Thoracic aorta (tissue), 2 donors: ENCODE results near the gene ADO. TPM values are rescaled to one million over a fixed set of nuclear protein-coding genes. Genes with fewer than 3 reads are reported as not detected.

Experiments
- ATAC-seq: fragments of 150-250 bp; one replicate; pipeline ENCODE4 v1.8.0; 2017; ENCODE audit warnings: low read depth; ENCODE audit not compliant: insufficient number of reproducible peaks, low FRiP score
- DNase-seq: peaks from one replicate; pipeline ENCODE4 v3.0.0-alpha.2; 2020; ENCODE audit warnings: low spot score
- H3K27ac ChIP-seq, 2 donors: fragments of 200-600 bp; sonication (generic); 1 replicate in 1 of 2; 2 replicates in 1 of 2; pipeline ENCODE4 v1.5.1; 2016; ENCODE audit warnings: mild to moderate bottlenecking in 2 of 2, moderate library complexity in 2 of 2
- H3K27me3 ChIP-seq: fragments of 200-600 bp; sonication (generic); replicated peaks from 2 replicates; pipeline ENCODE4 v1.6.0; 2016; ENCODE audit warnings: mild to moderate bottlenecking; ENCODE audit not compliant: insufficient read depth
- H3K36me3 ChIP-seq: fragments of 200-600 bp; sonication (generic); one replicate; pipeline ENCODE4 v1.5.1; 2016
- H3K4me1 ChIP-seq, 2 donors: fragments of 200-600 bp; sonication (generic); 1 replicate in 1 of 2; 2 replicates in 1 of 2; pipeline versions ENCODE4 v1.5.1 to v1.6.0; 2016; ENCODE audit warnings: low read depth in 2 of 2, mild to moderate bottlenecking in 1 of 2; ENCODE audit not compliant: control insufficient read depth in 1 of 2
- H3K4me3 ChIP-seq: fragments of 200-600 bp; sonication (generic); 2 replicates; pipeline ENCODE4 v1.5.1; 2016; ENCODE audit warnings: mild to moderate bottlenecking
- H3K9me3 ChIP-seq: fragments of 200-600 bp; sonication (generic); 2 replicates; pipeline ENCODE4 v1.5.1; 2016
- total RNA-seq, 2 donors: library from RNA; depleted of rRNA; stranded (reverse); fragments of >200 nt; gene quantifications; one replicate each; pipeline versions ENCODE4 v1.1.0 to v1.2.3, GENCODE V29; 2016
- TF ChIP-seq, protein P1 (sequence below): fragments of 200-600 bp; sonication (generic); IDR thresholded peaks from one replicate; pipeline ENCODE4 v1.5.1; 2019; ENCODE audit warnings: antibody characterized with exemption

The ADO gene
- total RNA-seq, 2 donors from 2014 or later, result 15.8 to 22.8 TPM

DNA sequence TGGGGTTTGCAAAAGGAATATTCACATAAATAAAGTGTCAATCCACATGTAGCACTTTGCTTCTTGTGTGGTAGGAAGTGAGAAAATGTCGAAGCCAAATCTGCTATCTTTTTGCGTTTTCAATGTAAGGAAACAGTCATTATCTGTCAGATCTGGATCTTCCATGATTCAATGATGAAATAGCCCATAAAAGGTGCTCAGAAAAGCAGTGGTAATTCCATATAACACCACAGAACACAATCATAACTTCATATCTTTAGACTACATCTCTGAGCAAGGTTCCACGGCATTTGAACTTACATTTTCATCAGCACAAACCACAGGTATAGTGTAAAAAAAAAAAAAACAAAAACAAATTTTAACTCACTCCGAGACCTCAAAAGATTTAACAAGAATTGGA lies 51.5 kb downstream of the ADO start:
- no peaks in the 10 kb centered on the region for H3K27me3 ChIP-seq
- ATAC-seq (no peak), DNase-seq (no peak)

More for the DNA sequence above, 51.5 kb downstream of the ADO start:
- Histone ChIP-seq H3K27ac (no peak overlapping the region), H3K4me3 (no peak overlapping the region), H3K4me1 (peaks cover 0 to 20% of the 10 kb centered on the region in 2 donors), H3K9me3 (no peaks in the 10 kb centered on the region), H3K36me3 (no peaks in the 10 kb centered on the region)
- TF ChIP-seq, protein P1, sequence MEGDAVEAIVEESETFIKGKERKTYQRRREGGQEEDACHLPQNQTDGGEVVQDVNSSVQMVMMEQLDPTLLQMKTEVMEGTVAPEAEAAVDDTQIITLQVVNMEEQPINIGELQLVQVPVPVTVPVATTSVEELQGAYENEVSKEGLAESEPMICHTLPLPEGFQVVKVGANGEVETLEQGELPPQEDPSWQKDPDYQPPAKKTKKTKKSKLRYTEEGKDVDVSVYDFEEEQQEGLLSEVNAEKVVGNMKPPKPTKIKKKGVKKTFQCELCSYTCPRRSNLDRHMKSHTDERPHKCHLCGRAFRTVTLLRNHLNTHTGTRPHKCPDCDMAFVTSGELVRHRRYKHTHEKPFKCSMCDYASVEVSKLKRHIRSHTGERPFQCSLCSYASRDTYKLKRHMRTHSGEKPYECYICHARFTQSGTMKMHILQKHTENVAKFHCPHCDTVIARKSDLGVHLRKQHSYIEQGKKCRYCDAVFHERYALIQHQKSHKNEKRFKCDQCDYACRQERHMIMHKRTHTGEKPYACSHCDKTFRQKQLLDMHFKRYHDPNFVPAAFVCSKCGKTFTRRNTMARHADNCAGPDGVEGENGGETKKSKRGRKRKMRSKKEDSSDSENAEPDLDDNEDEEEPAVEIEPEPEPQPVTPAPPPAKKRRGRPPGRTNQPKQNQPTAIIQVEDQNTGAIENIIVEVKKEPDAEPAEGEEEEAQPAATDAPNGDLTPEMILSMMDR, result no peak

Other genes with a start within 250 kb of the ADO start
- gene EGR2, start 11.6 kb downstream of the ADO start, total RNA-seq, result 1 to 10 TPM in 1 of 2 donors, under 1 TPM in 1; 0.95 to 3.3 TPM